Jurkat, Clone E6-1 (cell line): ENCODE data around the gene IDI1. TPM values are rescaled to one million over a fixed set of nuclear protein-coding genes. Genes with fewer than 3 reads are reported as not detected.
A peak's percentile ranks its signal among the peaks of the same experiment; 100 is the strongest.

ENCODE experiments used
- DNase-seq: peaks from one replicate; pipeline ENCODE4 v3.0.0-alpha.2; 2011; ENCODE audit warnings: low read depth, low spot score
- H3K4me3 ChIP-seq: 2 replicates; pipeline ENCODE4 v1.5.1; 2011; ENCODE audit warnings: mild to moderate bottlenecking, low read length, control low read depth, moderate library complexity
- polyA plus RNA-seq: library from polyadenylated mRNA; unstranded; fragments of >200 nt; gene quantifications from one replicate; pipeline ENCODE4 v1.2.1, GENCODE V29; 2012; ENCODE audit warnings: missing spikeins; ENCODE audit not compliant: insufficient read length, insufficient read depth

The IDI1 gene
- polyA plus RNA-seq = 72.8 TPM

DNA sequence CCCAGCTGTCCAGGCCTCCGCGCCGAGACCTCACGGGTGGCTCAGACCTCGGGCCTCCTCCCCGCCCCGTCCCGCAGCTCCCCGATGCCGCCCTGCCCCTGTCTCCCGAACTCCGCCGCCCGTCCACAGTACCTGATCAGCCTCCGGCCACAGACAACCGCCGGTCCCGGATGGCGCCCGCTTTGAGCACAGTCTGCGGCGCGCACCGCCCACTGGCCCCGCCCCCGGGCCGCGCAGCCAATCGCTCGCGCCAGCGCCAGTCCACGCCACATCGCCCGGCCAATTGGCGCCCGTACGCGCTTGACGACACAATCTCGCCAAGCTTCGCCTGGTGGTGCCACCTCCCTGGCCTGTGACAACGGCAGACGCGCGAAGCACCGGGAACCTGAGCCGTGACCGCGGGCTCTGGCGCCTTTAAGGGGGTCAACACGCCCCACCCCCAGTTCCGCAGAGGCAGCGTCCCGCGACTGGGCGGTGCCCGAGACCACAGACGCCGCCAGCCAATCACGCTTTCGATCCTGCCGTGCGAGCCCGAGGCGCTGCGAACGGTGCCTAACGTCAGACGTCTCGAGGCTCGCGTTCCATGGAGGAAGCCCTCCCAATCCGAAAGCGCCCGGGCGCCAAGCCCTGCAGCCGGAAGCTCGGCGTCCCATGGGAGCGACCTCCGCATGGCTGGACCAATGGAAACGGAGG lies at the start of gene IDI1:
Gene IDI1, minus strand, starts transcription at position 388 of the 693 bp plus-strand sequence. Its CDS starts 116 bp downstream, at position 272.
- DNase-seq = peak; percentile 98
- H3K4me3 ChIP-seq = peak within 1 kb of the TSS; percentile 99

DNA sequence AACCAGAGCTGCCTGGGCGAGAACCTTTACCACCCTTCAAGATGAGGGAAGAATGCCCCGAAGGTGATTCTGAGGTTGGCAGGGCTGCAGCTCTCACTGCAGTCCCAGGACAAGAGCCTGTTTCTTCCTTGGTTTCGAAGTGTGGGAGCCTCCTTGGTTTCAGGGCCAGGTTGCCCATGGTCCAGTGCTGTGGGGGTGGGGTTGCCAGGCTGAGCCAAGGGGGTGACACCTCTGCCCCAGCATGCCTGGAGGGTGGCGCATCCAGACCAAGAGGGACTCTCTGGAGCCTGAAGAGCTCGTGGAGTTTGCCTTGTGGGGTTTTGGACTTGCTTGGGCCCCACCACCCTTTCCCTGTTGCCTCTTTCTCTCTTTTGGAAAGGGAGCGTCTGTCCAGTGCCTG lies 48.5 kb upstream of the IDI1 start:
- no peak for DNase-seq
- no peak overlapping the region for H3K4me3 ChIP-seq

- DNase-seq = no peak
- no peak overlapping the region for H3K4me3 ChIP-seq
These were observed 47.5 kb upstream of the IDI1 start for GRCh38 chr10:1096287-1096889.

DNA sequence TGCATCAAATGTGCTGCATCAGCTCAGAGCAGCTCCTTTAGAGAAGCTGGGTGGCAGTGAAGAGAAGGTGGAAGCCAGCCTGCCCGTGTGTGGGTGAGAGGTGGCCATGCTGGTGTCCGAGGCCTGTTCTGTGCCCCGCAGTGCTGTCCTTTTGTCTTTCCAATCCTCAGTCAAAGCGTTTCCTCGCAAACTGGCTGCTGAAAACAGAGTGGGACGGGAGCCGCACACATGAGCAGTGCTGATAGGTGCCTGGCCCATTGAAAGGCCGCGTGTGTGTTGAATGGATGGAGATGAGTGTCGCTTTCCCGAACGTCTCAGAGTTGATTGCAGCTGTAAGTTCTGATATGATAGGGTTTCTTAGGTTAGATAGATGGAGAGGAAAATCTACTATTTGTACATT lies 46.6 kb upstream of the IDI1 start:
- H3K4me3 ChIP-seq = no peak overlapping the region
- DNase-seq = no peak

DNA sequence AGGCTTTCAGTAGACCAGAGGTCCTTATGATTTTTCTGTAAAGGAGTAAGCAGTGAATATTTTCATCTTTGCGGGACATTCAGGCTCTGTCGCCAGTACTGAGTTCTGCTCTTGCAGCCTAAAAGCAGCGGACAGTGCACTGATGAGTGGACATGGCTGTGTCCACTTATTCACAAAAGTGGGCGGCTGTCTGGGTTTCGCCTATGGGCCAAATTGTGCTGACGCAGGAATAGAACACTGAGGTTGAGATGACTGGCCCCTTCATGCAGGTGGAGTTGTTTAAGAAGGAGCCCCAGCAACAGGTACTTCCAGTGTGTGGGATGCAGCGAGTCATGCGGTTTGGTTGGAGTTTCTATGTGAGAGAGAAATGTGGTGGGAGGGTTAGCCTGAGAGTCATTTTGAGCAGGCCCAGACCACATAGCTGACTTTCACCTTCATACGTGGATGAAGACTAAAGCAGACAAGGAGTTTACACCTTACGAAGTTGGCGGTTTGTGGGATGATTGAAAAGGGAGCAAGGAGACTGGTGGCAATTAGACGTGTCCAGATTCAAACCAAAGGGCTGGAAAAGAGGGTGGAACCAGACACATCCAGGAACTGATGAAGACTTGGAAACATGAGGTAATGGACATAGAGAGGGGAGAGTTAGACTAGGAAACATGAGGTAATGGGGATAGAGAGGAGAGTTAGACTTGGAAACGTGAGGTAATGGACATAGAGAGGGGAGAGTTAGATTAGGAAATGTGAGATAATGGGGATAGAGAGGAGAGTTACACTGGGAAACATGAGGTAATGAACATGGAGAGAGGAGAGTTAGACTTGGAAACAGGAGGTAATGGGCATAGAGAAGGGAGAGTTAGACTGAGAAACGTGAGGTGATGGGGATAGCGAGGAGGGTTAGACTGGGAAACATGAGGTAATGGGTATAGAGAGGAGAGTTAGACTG lies 45.5 kb upstream of the IDI1 start:
- DNase-seq = no peak
- no peak overlapping the region for H3K4me3 ChIP-seq

GRCh38 chr10:1093696-1094095 lies 44.8 kb upstream of the IDI1 start:
- DNase-seq = no peak
- no peak overlapping the region for H3K4me3 ChIP-seq

DNA sequence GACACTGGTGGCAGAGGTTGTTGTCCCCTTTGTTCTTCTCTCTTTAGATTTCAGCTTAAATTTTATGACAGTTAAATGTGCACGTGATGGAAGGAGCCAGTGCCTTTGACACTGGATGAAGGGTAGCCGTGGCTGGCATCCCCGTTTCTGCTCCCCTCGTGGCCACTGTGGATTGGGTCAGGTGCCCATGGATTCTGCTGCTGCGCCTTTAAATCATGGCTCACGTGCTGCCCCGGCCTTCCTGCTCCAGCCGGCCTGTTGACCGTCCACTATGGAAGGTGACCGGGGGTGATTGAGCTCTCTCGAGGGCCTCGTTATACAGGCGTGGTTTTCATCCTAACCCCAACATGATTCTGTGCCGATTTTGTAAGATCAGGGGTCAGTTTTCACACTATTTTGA lies 41.8 kb upstream of the IDI1 start:
- no peak for DNase-seq
- no peak overlapping the region for H3K4me3 ChIP-seq

DNA sequence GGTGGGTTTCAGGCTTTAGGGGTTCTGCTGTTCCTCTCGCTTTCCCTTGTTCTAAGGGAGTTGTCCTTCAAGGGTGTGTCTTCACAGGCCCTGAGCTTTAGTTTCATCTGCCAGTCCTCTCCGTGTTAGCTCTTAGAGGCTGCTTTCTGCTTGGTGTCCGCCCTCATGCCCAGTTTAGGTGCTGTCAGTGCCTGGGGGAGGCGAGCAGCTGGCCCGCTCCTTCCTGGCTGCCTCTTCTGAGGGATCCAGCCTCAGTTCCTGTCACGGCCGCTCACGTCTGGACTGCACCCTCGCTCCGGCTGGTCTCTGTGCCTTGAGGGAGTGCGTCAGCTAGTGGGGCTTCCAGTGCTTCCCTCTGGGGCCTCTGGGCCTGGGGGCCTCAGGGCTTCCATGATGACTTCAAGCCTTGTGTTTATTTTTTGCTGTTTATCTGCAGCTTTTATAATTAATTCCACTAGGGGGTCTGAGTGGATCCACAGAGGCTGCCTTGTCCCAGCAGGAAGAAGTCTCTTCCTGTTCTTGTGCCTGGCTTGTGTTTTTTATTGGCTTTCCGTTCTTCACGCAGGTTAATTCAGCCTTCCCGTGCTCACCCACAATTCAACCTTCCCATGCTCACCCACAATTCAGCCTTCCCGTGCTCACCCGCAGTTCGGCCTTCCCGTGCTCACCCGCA lies 40.2 kb upstream of the IDI1 start:
- H3K4me3 ChIP-seq = no peak overlapping the region
- no peak for DNase-seq

GRCh38 chr10:1086787-1087186 lies 37.9 kb upstream of the IDI1 start:
- no peak for DNase-seq
- H3K4me3 ChIP-seq = no peak overlapping the region

- DNase-seq = no peak
These were observed 36.3 kb upstream of the IDI1 start for GRCh38 chr10:1085258-1085657.

DNA sequence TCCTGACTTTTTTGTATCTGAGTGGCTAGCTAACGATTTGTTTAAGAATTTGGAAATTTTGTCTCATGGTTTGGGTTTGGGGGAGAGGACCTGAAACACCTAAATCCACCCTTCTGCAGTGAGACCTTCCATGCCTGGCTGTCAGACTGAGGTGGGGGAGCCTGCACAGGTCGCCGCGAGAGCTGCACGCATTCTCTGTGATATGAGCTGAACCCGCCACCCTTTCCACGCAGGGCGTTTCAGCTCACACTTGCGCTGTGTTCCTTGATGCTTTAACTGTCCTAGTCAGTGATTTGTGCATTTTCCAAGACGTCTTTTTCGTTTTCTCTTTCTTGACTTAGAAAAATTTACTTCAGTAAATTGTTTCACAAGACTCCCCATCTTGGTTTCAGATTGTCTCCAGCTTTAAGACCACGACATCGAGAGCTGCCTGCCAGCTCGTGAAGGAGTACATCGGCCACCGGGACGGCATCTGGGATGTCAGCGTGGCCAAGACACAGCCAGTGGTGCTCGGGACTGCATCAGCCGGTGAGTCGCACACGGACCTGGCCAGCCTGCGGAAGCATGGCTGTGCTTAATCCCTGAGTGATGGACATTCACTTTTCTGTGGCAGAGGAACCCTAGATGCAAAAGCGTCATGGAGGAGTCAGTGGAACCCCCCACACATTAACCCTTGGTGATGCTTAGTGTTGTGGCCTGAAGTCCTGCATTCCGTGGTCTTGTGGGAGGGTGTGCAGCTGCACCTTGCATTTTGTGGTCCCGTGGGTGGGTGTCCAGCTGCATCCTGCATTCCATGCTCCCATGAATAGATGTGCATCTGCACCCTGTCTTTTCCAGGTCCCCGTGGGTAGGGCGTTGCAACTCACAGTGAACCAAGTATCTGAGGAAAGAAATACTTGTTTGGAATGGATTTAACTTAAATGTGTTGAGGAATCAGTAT lies 35.4 kb upstream of the IDI1 start:
- H3K4me3 ChIP-seq = no peak overlapping the region
- DNase-seq = no peak

More at GRCh38 chr10:1085258-1085657, 36.3 kb upstream of the IDI1 start:
- H3K4me3 ChIP-seq = no peak overlapping the region

DNA sequence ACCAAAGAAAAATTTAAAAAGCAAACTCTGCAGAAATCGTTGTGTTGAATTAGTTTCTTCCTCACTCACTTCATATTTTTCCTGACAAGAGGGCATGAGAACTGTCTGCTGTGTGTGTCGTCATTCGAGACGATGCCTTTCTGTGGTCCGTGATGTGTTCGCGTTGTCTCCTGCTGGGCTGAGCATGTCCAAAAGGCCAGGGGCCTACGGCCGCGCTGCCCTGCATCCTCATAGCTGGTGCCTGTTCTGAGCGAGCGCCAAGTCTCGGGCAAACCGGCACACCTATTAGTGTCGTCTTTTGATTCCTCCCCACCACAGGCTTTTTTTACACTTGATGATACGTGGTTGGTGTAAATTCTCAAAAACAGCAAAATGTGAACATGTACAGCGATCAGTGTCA lies 34.7 kb upstream of the IDI1 start:
- no peak for DNase-seq
- no peak overlapping the region for H3K4me3 ChIP-seq

GRCh38 chr10:1078668-1079067 lies 29.7 kb upstream of the IDI1 start:
- DNase-seq = no peak
- no peak overlapping the region for H3K4me3 ChIP-seq

- no peak overlapping the region for H3K4me3 ChIP-seq
- peak; percentile 30 for DNase-seq
These were observed 25.9 kb upstream of the IDI1 start for GRCh38 chr10:1074748-1075308.

GRCh38 chr10:1074052-1074747 lies 25.3 kb upstream of the IDI1 start:
- no peak for DNase-seq
- H3K4me3 ChIP-seq = no peak overlapping the region

DNA sequence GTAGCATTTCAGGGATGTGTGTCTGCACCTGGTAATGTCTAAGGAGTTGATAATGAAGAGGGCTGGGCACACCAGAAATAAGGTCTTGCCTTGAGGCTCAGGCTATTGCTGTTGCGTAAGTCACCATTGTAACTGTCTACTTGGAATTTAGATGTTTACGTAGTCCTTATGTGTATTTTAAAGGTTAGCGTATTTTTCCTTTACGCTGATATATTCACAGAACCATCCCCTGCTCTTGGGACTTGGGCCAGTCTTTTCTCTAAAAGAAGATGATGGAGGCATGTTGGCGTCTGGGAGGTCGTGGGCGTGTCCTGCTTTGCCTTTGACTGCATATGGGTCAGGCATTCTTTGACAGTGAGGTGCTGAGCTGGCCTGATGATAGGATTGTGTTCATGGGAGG lies 22.0 kb upstream of the IDI1 start:
- no peak overlapping the region for H3K4me3 ChIP-seq
- no peak for DNase-seq
